ENCODE data around the gene CDH4. TPM values are rescaled to one million over a fixed set of nuclear protein-coding genes. Genes with fewer than 3 reads are reported as not detected.

CDH4 gene
- total RNA-seq, 1 donor from 2014 or later = 12.1 TPM

DNA sequence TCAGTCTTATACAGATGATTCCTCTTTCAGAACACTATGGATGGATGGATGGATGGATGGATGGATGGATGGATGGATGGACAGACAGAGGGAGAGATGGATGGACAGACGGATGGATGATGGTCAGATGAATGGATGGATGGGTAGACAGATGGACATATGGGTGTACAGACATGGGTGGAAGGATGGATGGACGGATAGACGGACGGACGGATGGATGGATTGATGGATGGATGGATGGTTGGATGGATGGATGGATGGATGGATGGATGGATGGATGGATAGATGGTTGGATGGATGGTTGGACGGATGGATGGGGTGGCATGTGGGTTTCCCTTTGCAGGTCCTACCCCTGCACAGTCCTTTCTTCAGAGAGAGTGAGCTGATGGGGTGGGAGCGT, 320.7 kb downstream of the CDH4 start:
- TF ChIP-seq, protein P1, sequence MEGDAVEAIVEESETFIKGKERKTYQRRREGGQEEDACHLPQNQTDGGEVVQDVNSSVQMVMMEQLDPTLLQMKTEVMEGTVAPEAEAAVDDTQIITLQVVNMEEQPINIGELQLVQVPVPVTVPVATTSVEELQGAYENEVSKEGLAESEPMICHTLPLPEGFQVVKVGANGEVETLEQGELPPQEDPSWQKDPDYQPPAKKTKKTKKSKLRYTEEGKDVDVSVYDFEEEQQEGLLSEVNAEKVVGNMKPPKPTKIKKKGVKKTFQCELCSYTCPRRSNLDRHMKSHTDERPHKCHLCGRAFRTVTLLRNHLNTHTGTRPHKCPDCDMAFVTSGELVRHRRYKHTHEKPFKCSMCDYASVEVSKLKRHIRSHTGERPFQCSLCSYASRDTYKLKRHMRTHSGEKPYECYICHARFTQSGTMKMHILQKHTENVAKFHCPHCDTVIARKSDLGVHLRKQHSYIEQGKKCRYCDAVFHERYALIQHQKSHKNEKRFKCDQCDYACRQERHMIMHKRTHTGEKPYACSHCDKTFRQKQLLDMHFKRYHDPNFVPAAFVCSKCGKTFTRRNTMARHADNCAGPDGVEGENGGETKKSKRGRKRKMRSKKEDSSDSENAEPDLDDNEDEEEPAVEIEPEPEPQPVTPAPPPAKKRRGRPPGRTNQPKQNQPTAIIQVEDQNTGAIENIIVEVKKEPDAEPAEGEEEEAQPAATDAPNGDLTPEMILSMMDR (IDR thresholded peaks at IDR 0.05; ENCODE audit: insufficient read depth, low read length, severe bottlenecking) = no peak
- DNase-seq (ENCODE audit: low read depth) (no peak), FAIRE-seq (no peak)
- Histone ChIP-seq H3K4me3 (ENCODE audit: low read depth, low read length) (no peak overlapping the region), H3K27me3 (ENCODE audit: control insufficient read depth, insufficient read depth, low read length) (no peaks in the 10 kb centered on the region), H3K36me3 (ENCODE audit: control insufficient read depth, insufficient read depth, low read length) (no peaks in the 10 kb centered on the region)

DNA sequence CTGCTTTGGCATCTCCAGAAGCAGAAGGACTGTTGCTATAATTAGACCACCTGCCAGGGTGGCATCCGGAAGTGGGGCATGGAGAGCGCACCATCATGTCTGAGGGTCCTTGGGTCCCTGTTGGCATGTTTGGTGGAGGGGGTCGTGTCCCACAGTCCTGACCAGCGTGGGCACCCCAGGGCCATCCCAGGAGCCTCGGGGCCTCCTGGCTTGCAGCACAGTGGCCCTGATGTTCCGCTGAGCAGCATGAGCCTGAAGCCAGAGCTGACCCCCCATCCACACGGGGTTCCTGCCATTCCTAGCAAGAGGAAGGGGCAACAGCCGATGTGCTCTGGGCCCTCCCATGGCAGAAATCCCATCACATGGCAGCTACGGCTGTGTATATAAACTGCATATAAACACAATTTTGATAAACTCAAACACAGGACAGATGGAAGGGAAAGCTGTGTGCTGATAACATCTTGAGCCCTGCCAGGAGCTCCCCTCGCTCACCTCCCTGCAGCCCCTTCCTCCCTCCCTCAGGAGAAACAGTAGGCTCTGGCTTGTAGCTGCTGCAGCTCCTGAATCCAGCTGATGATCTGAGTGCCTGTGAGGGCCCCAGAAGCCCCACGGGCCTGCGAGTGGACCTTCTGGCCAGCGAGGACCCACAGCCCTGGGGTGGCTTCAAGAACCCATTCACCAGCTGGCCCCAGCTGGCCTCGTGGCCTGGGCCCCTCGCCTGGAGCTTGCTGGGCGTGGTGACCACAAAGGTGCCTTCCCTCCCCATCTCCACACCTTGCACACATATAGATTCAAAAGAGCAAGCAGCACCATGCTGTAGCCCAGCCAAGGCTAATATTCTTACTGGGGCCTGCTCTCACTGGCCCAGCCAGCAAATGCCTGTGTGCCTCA, 321.6 kb downstream of the CDH4 start:
- DNase-seq (ENCODE audit: low read depth) (no peak), FAIRE-seq (no peak)
- no peaks in the 10 kb centered on the region for H3K36me3 ChIP-seq (ENCODE audit: control insufficient read depth, insufficient read depth, low read length)
- H3K4me3 ChIP-seq (ENCODE audit: low read depth, low read length) = no peak overlapping the region
- TF ChIP-seq, protein P1 (IDR thresholded peaks at IDR 0.05; ENCODE audit: insufficient read depth, low read length, severe bottlenecking) = no peak
- no peaks in the 10 kb centered on the region for H3K27me3 ChIP-seq (ENCODE audit: control insufficient read depth, insufficient read depth, low read length)

DNA sequence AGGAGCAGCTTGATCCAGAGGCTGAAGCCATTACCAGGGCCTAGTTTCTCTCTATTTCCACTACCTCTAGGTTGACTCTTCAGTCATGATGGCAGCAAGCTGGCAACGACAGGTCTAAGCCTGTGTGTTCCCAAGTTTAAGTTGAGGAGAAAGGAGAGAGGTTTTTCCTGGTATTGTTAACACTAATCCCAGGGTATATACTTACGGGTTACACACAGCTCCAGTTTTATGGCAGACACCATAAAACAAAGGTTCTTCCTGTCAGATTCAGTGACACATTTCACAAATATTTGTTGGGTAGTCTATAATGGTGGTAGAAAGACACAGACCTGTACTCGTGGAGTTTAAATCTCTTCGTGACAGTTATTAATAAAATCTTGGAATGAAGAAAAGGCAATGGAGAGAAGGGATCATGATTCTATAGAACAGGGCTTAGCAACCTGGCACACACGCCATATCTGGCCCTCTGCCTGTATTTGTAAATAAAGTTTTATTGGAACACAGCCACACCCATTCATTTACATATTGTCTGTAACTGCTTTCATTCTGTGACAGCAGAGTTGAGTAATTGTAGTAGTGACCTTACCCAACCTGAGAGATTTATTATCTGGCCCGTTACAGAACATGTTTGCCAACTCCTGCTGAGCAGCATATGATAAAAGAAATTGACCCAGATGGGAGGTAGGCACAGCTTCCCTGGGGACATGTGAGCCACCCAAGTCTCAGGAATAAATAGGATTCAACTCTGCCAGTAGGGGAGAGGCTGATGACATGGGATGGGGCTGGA, 323.3 kb downstream of the CDH4 start:
- DNase-seq (ENCODE audit: low read depth) = no peak

DNA sequence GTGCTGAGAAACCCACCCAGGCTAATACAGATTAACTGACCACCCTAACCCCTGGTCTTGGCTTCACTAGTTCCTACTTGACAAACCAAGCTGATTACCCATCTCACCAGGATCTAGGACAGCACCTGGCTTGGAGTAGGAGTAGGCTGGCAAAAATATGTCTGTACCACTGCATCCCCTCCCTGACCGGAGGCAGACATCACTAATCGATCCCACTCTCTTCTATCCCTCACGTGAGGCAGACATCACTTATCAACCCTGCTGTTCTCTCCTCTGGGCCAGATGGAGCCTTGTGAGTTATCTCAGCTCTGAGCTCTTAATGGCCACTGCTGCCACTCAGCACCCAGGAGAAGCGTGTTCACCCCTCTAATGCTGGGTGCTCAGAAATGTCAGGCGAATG, 324.3 kb downstream of the CDH4 start:
- Histone ChIP-seq H3K36me3 (ENCODE audit: control insufficient read depth, insufficient read depth, low read length) (no peaks in the 10 kb centered on the region), H3K27me3 (ENCODE audit: control insufficient read depth, insufficient read depth, low read length) (no peaks in the 10 kb centered on the region), H3K4me3 (ENCODE audit: low read depth, low read length) (no peak overlapping the region)
- TF ChIP-seq, protein P1 (IDR thresholded peaks at IDR 0.05; ENCODE audit: insufficient read depth, low read length, severe bottlenecking) = no peak
- no peak for DNase-seq (ENCODE audit: low read depth)
- no peak for FAIRE-seq

More for the DNA sequence above, 323.3 kb downstream of the CDH4 start:
- no peak overlapping the region for H3K4me3 ChIP-seq (ENCODE audit: low read depth, low read length)
- TF ChIP-seq, protein P1 (IDR thresholded peaks at IDR 0.05; ENCODE audit: insufficient read depth, low read length, severe bottlenecking) = no peak
- H3K27me3 ChIP-seq (ENCODE audit: control insufficient read depth, insufficient read depth, low read length) = no peaks in the 10 kb centered on the region
- FAIRE-seq = no peak
- H3K36me3 ChIP-seq (ENCODE audit: control insufficient read depth, insufficient read depth, low read length) = no peaks in the 10 kb centered on the region

DNA sequence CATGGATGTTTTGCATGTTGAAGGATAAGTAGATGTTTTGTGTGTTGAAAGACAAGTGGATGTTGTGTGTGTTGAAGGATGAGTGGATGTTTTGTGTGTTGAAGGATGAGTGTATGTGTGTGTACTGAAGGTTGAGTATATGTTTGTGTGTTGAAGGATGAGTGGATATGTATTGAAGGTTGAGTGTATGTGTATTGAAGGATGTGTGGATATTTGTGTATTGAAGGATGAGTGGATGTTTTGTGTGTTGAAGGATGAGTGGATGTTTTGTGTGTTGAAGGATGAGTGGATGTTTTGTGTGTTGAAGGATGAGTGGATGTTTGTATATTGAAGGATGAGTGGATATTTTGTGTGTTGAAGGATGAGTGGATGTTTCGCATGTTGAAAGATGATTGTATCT, 325.0 kb downstream of the CDH4 start:
- FAIRE-seq (peak; percentile 28), DNase-seq (ENCODE audit: low read depth) (no peak)
- no peaks in the 10 kb centered on the region for H3K27me3 ChIP-seq (ENCODE audit: control insufficient read depth, insufficient read depth, low read length)
- H3K4me3 ChIP-seq (ENCODE audit: low read depth, low read length) = no peak overlapping the region
- H3K36me3 ChIP-seq (ENCODE audit: control insufficient read depth, insufficient read depth, low read length) = no peaks in the 10 kb centered on the region
- TF ChIP-seq, protein P1 (IDR thresholded peaks at IDR 0.05; ENCODE audit: insufficient read depth, low read length, severe bottlenecking) = no peak
